CD4-positive, alpha-beta T cell treated with Interleukin-12 subunit alpha and Interleukin-12 subunit beta, for 1 hour (primary cell): Measurements from ENCODE around the gene MNT.

Source experiments
- DNase-seq: peaks from one replicate; pipeline ENCODE4 v3.0.0-alpha.2; 2020

MNT gene

GRCh38 chr17:2380226-2380922 lies 20.5 kb downstream of the MNT start:
- DNase-seq = no peak

GRCh38 chr17:2379489-2380225 lies 21.2 kb downstream of the MNT start:
- DNase-seq = no peak

- no peak for DNase-seq
Observed at GRCh38 chr17:2378905-2379304, 22.0 kb downstream of the MNT start.

- DNase-seq = no peak
Observed at GRCh38 chr17:2377659-2378058, 23.2 kb downstream of the MNT start.

- no peak for DNase-seq
Observed at GRCh38 chr17:2376107-2376506, 24.8 kb downstream of the MNT start.

- no peak for DNase-seq
Observed at GRCh38 chr17:2375406-2375805, 25.5 kb downstream of the MNT start.

- DNase-seq = no peak
Observed at GRCh38 chr17:2374549-2375285, 26.1 kb downstream of the MNT start.

- no peak for DNase-seq
Observed at GRCh38 chr17:2373179-2373578, 27.7 kb downstream of the MNT start.

GRCh38 chr17:2372681-2373080 lies 28.2 kb downstream of the MNT start:
- DNase-seq = no peak

GRCh38 chr17:2372180-2372579 lies 28.7 kb downstream of the MNT start:
- DNase-seq = no peak

- no peak for DNase-seq
Observed at GRCh38 chr17:2371183-2372130, 29.4 kb downstream of the MNT start.

GRCh38 chr17:2370211-2370589 lies 30.7 kb downstream of the MNT start:
- no peak for DNase-seq

GRCh38 chr17:2369551-2370210 lies 31.2 kb downstream of the MNT start:
- no peak for DNase-seq

- no peak for DNase-seq
Observed at GRCh38 chr17:2369039-2369438, 31.8 kb downstream of the MNT start.

- no peak for DNase-seq
Observed at GRCh38 chr17:2368359-2368758, 32.5 kb downstream of the MNT start.

- no peak for DNase-seq
Observed at GRCh38 chr17:2366747-2367494, 33.9 kb downstream of the MNT start.

- DNase-seq = no peak
Observed at GRCh38 chr17:2365132-2365531, 35.7 kb downstream of the MNT start.

GRCh38 chr17:2364763-2365116 lies 36.1 kb downstream of the MNT start:
- no peak for DNase-seq

GRCh38 chr17:2363851-2364762 lies 36.8 kb downstream of the MNT start:
- DNase-seq = no peak

GRCh38 chr17:2363318-2363717 lies 37.5 kb downstream of the MNT start:
- DNase-seq = no peak
